Mesothelial cell of epicardium (in vitro differentiated cells): Measurements from ENCODE around the gene CNP. TPM values are rescaled to one million over a fixed set of nuclear protein-coding genes. Genes with fewer than 3 reads are reported as not detected.

Experiments used
- DNase-seq, 2 experiments: peaks; one replicate each; pipeline ENCODE4 v3.0.0; 2021; ENCODE audit warnings: low spot score in 2 of 2; ENCODE audit not compliant: unreplicated experiment in 2 of 2
- H3K27ac Mint-ChIP-seq: 2 replicates; pipeline ENCODE4 v1.8.0; 2021; ENCODE audit warnings: mixed read lengths
- H3K27me3 Mint-ChIP-seq: 2 replicates; pipeline ENCODE4 v1.8.0; 2021; ENCODE audit warnings: low read depth, mixed read lengths
- H3K36me3 Mint-ChIP-seq: 2 replicates; pipeline ENCODE4 v1.8.0; 2021; ENCODE audit warnings: mixed read lengths
- H3K4me1 Mint-ChIP-seq: 2 replicates; pipeline ENCODE4 v1.8.0; 2021; ENCODE audit warnings: mixed read lengths
- H3K4me3 Mint-ChIP-seq: 2 replicates; pipeline ENCODE4 v1.8.0; 2021; ENCODE audit warnings: mild to moderate bottlenecking, moderate library complexity, mixed read lengths
- H3K9me3 Mint-ChIP-seq: 2 replicates; pipeline ENCODE4 v1.8.0; 2021; ENCODE audit warnings: mixed read lengths
- CTCF ChIP-seq: fragments of 200-600 bp; sonication (generic); IDR thresholded peaks from one replicate; pipeline ENCODE4 v1.5.0; 2021; ENCODE audit warnings: antibody characterized with exemption; ENCODE audit not compliant: unreplicated experiment
- total RNA-seq: library from RNA; stranded (reverse); gene quantifications from 3 replicates; pipeline ENCODE4 v1.2.1, GENCODE V29; 2021

Gene CNP
- total RNA-seq, 1 donor from 2014 or later: 67.6 TPM

- Mint-ChIP-seq H3K4me3 (peak overlapping the region; percentile 74), H3K27me3 (no peaks in the 10 kb centered on the region), H3K36me3 (peaks cover 18% of the 10 kb centered on the region), H3K9me3 (no peaks in the 10 kb centered on the region), H3K4me1 (peaks cover 22% of the 10 kb centered on the region), H3K27ac (no peak overlapping the region)
- DNase-seq: no peak
- TF ChIP-seq CTCF: no peak
Measured at GRCh38 chr17:41968676-41969075, 2.1 kb downstream of the CNP start.

- H3K9me3 Mint-ChIP-seq: no peaks in the 10 kb centered on the region
- no peak for DNase-seq
- H3K27me3 Mint-ChIP-seq: no peaks in the 10 kb centered on the region
- H3K27ac Mint-ChIP-seq: peak overlapping the region; percentile 3
- no peak overlapping the region for H3K4me3 Mint-ChIP-seq
- H3K4me1 Mint-ChIP-seq: peaks cover 12% of the 10 kb centered on the region
- no peak for TF ChIP-seq CTCF
- H3K36me3 Mint-ChIP-seq: peaks cover 22% of the 10 kb centered on the region
Measured at GRCh38 chr17:41970901-41971331, 4.3 kb downstream of the CNP start.

- H3K27ac Mint-ChIP-seq: no peak overlapping the region
- no peaks in the 10 kb centered on the region for H3K9me3 Mint-ChIP-seq
- peaks cover 29% of the 10 kb centered on the region for H3K36me3 Mint-ChIP-seq
- H3K27me3 Mint-ChIP-seq: no peaks in the 10 kb centered on the region
- DNase-seq: no peak
- H3K4me1 Mint-ChIP-seq: peaks cover 12% of the 10 kb centered on the region
- TF ChIP-seq CTCF: peak; percentile 15
- H3K4me3 Mint-ChIP-seq: no peak overlapping the region
Measured at GRCh38 chr17:41971721-41972523, 5.3 kb downstream of the CNP start.

DNA sequence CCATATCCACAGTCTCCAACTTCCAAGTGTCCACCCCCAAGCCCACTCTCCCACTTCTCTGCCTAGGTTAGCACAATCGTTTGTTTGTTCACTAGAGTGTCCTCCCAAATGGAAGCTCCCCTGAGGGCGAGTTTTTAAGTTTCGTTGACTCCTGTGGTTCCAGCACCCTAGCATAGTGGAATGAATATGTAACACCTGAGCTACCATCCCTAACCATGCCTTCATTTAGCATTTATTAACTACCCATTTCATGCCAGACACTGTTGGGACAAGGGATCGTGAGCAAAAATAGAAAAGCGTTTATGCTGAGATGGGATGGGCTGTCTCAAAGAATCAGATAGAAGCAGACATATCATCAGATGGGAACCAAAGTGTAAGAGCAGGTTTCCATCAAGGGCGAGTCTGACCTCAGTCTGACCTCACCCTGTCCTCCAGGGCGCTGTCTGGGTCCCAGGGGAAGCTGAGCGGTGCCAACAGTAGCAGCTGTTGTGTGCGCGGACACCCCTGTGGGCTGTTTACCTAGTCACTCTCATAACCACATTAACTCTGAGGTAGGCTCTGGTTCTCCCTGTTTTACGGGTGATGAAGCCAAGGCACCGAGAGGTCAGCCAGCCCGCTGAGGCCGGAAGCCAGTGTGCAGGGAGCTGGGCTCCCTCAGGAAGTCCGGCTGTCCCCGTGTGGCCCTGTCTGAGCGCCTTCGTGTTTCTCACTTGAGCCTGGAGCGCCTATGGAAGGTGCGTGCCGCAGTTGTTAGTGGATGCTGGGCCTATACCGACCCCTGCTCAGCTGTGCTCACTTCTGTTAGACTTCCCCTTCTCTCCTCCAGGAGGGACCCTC lies 6.2 kb downstream of the CNP start:
- no peak for TF ChIP-seq CTCF
- Mint-ChIP-seq H3K4me3 (no peak overlapping the region), H3K36me3 (peaks cover 33% of the 10 kb centered on the region), H3K27me3 (no peaks in the 10 kb centered on the region), H3K4me1 (peaks cover 7% of the 10 kb centered on the region), H3K27ac (peak overlapping the region; percentile 59), H3K9me3 (no peaks in the 10 kb centered on the region)
- no peak for DNase-seq

DNA sequence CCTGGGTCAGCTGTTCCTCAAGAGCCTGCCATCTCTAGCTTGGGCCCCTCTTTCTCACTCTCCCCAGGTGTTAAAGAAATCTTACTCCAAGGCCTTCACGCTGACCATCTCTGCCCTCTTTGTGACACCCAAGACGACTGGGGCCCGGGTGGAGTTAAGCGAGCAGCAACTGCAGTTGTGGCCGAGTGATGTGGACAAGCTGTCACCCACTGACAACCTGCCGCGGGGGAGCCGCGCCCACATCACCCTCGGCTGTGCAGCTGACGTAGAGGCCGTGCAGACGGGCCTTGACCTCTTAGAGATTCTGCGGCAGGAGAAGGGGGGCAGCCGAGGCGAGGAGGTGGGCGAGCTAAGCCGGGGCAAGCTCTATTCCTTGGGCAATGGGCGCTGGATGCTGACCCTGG lies 6.8 kb downstream of the CNP start:
- Mint-ChIP-seq H3K27me3 (no peaks in the 10 kb centered on the region), H3K9me3 (no peaks in the 10 kb centered on the region), H3K4me1 (peaks cover 9% of the 10 kb centered on the region), H3K4me3 (no peak overlapping the region), H3K27ac (peak overlapping the region; percentile 59), H3K36me3 (peaks cover 37% of the 10 kb centered on the region)
- TF ChIP-seq CTCF: no peak
- DNase-seq: no peak
